ENCODE data around the gene UBE3C. TPM values are rescaled to one million over a fixed set of nuclear protein-coding genes. Genes with fewer than 3 reads are reported as not detected.

UBE3C gene
- total and polyA plus RNA-seq, 2 of the 13 experiments (the other 11 are each of a cell fraction or from before 2014, with no cell fraction given): 27.0 to 48.2 TPM

GRCh38 chr7:157299613-157300368, 161.1 kb downstream of the UBE3C start (continued):
- TF ChIP-seq ZNF646 (CRISPR knock-in tag; IDR thresholded peaks at IDR 0.05) (peak; percentile 99), ZNF225 (CRISPR knock-in tag; IDR thresholded peaks at IDR 0.05) (no peak), ZBTB38 (CRISPR knock-in tag; IDR thresholded peaks at IDR 0.05) (peak; percentile 47; the same call in 1 of the 2 replicates), RAD21 (CRISPR knock-in tag; IDR thresholded peaks at IDR 0.05) (no peak), ZBTB33 (CRISPR knock-in tag; IDR thresholded peaks at IDR 0.05) (peak; percentile 91), CTCF (CRISPR knock-in tag; IDR thresholded peaks at IDR 0.05) (peak; percentile 57), ZBTB7A (CRISPR knock-in tag; IDR thresholded peaks at IDR 0.05) (peak; percentile 59; the same call in 1 of the 2 replicates), TCF7 (IDR thresholded peaks at IDR 0.05; ENCODE audit: low read depth) (no peak), SP2 (CRISPR knock-in tag; IDR thresholded peaks at IDR 0.05) (0 out of 2 replicates have a peak, but pooled peaks have one; percentile 17), ETV6 (CRISPR knock-in tag; conservative IDR thresholded peaks at IDR 0.05) (no peak), TEF (CRISPR knock-in tag; IDR thresholded peaks at IDR 0.05) (no peak), EEA1 (CRISPR knock-in tag; IDR thresholded peaks at IDR 0.05; ENCODE audit: borderline replicate concordance) (no peak), MAFG (CRISPR knock-in tag; IDR thresholded peaks at IDR 0.05) (0 out of 2 replicates have a peak, but pooled peaks have one; percentile 9), RBFOX2 (IDR thresholded peaks at IDR 0.05; ENCODE audit: low read depth, low read length) (peak; percentile 41; the same call in 1 of the 2 replicates)

All from HepG2 (cell line).